Trophoblast cell (in vitro differentiated cells and primary cell): Measurements from ENCODE around the gene NBAS.

ENCODE experiments used
- DNase-seq, 2 donors: peaks; one replicate each; pipeline ENCODE4 v3.0.0-alpha.2; 2016
- H2AFZ ChIP-seq: 2 replicates; pipeline ENCODE4 v1.6.1; 2013; ENCODE audit warnings: low read length, moderate library complexity, mild to moderate bottlenecking; ENCODE audit not compliant: insufficient read depth, poor library complexity
- H2AK5ac ChIP-seq: 2 replicates; pipeline ENCODE4 v1.6.1; 2013; ENCODE audit warnings: mild to moderate bottlenecking, low read length
- H2BK120ac ChIP-seq: 2 replicates; pipeline ENCODE4 v1.6.1; 2013; ENCODE audit warnings: low read length, mild to moderate bottlenecking, moderate library complexity; ENCODE audit not compliant: insufficient read depth, poor library complexity
- H2BK12ac ChIP-seq: 2 replicates; pipeline ENCODE4 v1.6.1; 2013; ENCODE audit warnings: mild to moderate bottlenecking, low read length, moderate library complexity
- H2BK5ac ChIP-seq: 2 replicates; pipeline ENCODE4 v1.6.1; 2013; ENCODE audit warnings: low read length, low read depth, moderate library complexity, mild to moderate bottlenecking; ENCODE audit not compliant: poor library complexity
- H3K14ac ChIP-seq: 2 replicates; pipeline ENCODE4 v1.6.1; 2013; ENCODE audit warnings: mild to moderate bottlenecking, low read length
- H3K18ac ChIP-seq: 2 replicates; pipeline ENCODE4 v1.6.1; 2013; ENCODE audit warnings: mild to moderate bottlenecking, low read length
- H3K23ac ChIP-seq: 2 replicates; pipeline ENCODE4 v1.6.1; 2013; ENCODE audit warnings: low read length
- H3K27ac ChIP-seq: 2 replicates; pipeline ENCODE4 v1.5.1; 2013; ENCODE audit warnings: low read depth, mild to moderate bottlenecking, inconsistent platforms, low read length, moderate library complexity
- H3K27me3 ChIP-seq: 2 replicates; pipeline ENCODE4 v1.6.1; 2013; ENCODE audit warnings: inconsistent platforms, mild to moderate bottlenecking, low read length, moderate library complexity; ENCODE audit not compliant: insufficient read depth
- H3K36me3 ChIP-seq, 2 experiments: 1 replicate in 1 of 2; 2 replicates in 1 of 2; pipeline ENCODE4 v1.6.1; 2013; ENCODE audit warnings: low read length in 2 of 2, mild to moderate bottlenecking in 2 of 2, moderate library complexity in 1 of 2; ENCODE audit not compliant: insufficient read depth in 2 of 2, control insufficient read depth in 1 of 2
- H3K4ac ChIP-seq: 2 replicates; pipeline ENCODE4 v1.6.1; 2013; ENCODE audit warnings: low read depth, mild to moderate bottlenecking, low read length, moderate library complexity
- H3K4me1 ChIP-seq, 2 experiments: 1 replicate in 1 of 2; 2 replicates in 1 of 2; pipeline ENCODE4 v1.6.1; 2013; ENCODE audit warnings: low read length in 2 of 2, mild to moderate bottlenecking in 2 of 2, moderate library complexity in 1 of 2; ENCODE audit not compliant: insufficient read depth in 2 of 2, control insufficient read depth in 1 of 2
- H3K4me2 ChIP-seq: 2 replicates; pipeline ENCODE4 v1.6.1; 2013; ENCODE audit warnings: inconsistent platforms, mild to moderate bottlenecking, low read length, moderate library complexity
- H3K4me3 ChIP-seq: 2 replicates; pipeline ENCODE4 v1.5.1; 2013; ENCODE audit warnings: mild to moderate bottlenecking, low read depth, low read length, inconsistent platforms
- H3K79me1 ChIP-seq: one replicate; pipeline ENCODE4 v1.6.1; 2013; ENCODE audit warnings: low read length
- H3K79me2 ChIP-seq: 2 replicates; pipeline ENCODE4 v1.6.1; 2013; ENCODE audit warnings: low read length, mild to moderate bottlenecking; ENCODE audit not compliant: control insufficient read depth, insufficient read depth, poor library complexity
- H3K9ac ChIP-seq: 2 replicates; pipeline ENCODE4 v1.6.1; 2013; ENCODE audit warnings: mild to moderate bottlenecking, low read length
- H3K9me3 ChIP-seq: 2 replicates; pipeline ENCODE4 v1.6.1; 2013; ENCODE audit warnings: low read depth, mild to moderate bottlenecking, control low read depth, inconsistent platforms, low read length; ENCODE audit not compliant: insufficient read depth
- H4K12ac ChIP-seq: 2 replicates; pipeline ENCODE4 v1.6.1; 2013; ENCODE audit warnings: low read depth, mild to moderate bottlenecking, low read length, moderate library complexity
- H4K8ac ChIP-seq: 2 replicates; pipeline ENCODE4 v1.6.1; 2013; ENCODE audit warnings: low read depth, mild to moderate bottlenecking, low read length, moderate library complexity
- H4K91ac ChIP-seq: one replicate; pipeline ENCODE4 v1.6.1; 2013; ENCODE audit warnings: low read depth, mild to moderate bottlenecking, low read length, moderate library complexity
- WGBS: extraction: QIAGEN DNeasy Blood & Tissue Kit; methylation state at CpG from one replicate; pipeline ENCODE4 v1.1.7; 2013; ENCODE audit warnings: missing lambda C conversion rate; ENCODE audit not compliant: insufficient read length, insufficient coverage; ENCODE audit errors: extremely low coverage; 5-methylcytosine and 5-hydroxymethylcytosine counted together

Gene NBAS

GRCh38 chr2:15159206-15159605, 401.9 kb downstream of the NBAS start:
- peaks cover 8 to 11% of the 10 kb centered on the region in 2 experiments for H3K4me1 ChIP-seq
- WGBS: no CpG with 5 or more reads among the region's 5 CpGs
- peaks cover 2% of the 10 kb centered on the region for H3K79me1 ChIP-seq
- H3K4me2 ChIP-seq: no peak overlapping the region
- H3K9me3 ChIP-seq: no peaks in the 10 kb centered on the region
- no peaks in the 10 kb centered on the region for H3K36me3 ChIP-seq
- no peak overlapping the region for H2BK5ac ChIP-seq
- H3K27ac ChIP-seq: no peak overlapping the region
- H2BK120ac ChIP-seq: no peak overlapping the region
- H3K9ac ChIP-seq: no peak overlapping the region
- H3K18ac ChIP-seq: no peak overlapping the region
- no peak overlapping the region for H4K91ac ChIP-seq
- no peaks in the 10 kb centered on the region for H3K79me2 ChIP-seq
- no peak overlapping the region for H3K4ac ChIP-seq
- H2AK5ac ChIP-seq: no peak overlapping the region
- H2AFZ ChIP-seq: no peak overlapping the region
- H3K4me3 ChIP-seq: no peak overlapping the region
- DNase-seq: no peak
- no peaks in the 10 kb centered on the region for H3K27me3 ChIP-seq
- H2BK12ac ChIP-seq: no peak overlapping the region
- no peak overlapping the region for H3K23ac ChIP-seq
- H4K12ac ChIP-seq: no peak overlapping the region
- H3K14ac ChIP-seq: no peak overlapping the region
- no peak overlapping the region for H4K8ac ChIP-seq

DNA sequence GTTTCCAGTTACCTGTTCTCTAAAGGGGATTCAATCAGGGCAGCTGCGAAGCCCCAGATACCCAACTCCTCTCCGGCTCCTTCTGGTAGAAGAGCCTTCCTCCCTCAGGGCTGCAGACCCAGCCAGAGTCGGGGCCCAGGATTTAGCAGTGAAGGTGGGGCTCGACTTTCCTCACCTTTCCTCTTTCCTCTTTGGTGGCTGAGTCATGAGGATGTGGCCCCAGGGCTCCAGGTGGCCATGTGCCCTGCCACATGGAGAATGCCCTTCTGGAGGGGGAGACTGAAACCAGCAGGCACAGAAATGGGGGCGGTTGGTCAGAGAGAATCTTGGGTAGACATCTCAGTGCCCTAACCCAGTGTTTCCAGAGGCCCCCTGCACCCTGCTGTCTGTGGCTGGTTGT, 402.6 kb downstream of the NBAS start:
- Histone ChIP-seq H4K8ac (no peak overlapping the region), H4K12ac (no peak overlapping the region), H4K91ac (no peak overlapping the region), H3K4me2 (no peak overlapping the region), H2AK5ac (no peak overlapping the region), H2AFZ (no peak overlapping the region), H3K14ac (no peak overlapping the region), H3K23ac (no peak overlapping the region), H3K36me3 (no peaks in the 10 kb centered on the region), H3K18ac (no peak overlapping the region), H3K4me1 (peaks cover 8 to 11% of the 10 kb centered on the region in 2 experiments), H2BK120ac (no peak overlapping the region), H2BK5ac (no peak overlapping the region), H3K27ac (no peak overlapping the region), H3K27me3 (no peaks in the 10 kb centered on the region), H3K79me1 (peaks cover 2% of the 10 kb centered on the region), H3K9ac (no peak overlapping the region), H3K9me3 (no peaks in the 10 kb centered on the region), H3K4ac (no peak overlapping the region), H3K4me3 (no peak overlapping the region), H3K79me2 (no peaks in the 10 kb centered on the region), H2BK12ac (no peak overlapping the region)
- no CpG with 5 or more reads among the region's 5 CpGs for WGBS
- peak in 1 of 2 donors; percentile 24 for DNase-seq

DNA sequence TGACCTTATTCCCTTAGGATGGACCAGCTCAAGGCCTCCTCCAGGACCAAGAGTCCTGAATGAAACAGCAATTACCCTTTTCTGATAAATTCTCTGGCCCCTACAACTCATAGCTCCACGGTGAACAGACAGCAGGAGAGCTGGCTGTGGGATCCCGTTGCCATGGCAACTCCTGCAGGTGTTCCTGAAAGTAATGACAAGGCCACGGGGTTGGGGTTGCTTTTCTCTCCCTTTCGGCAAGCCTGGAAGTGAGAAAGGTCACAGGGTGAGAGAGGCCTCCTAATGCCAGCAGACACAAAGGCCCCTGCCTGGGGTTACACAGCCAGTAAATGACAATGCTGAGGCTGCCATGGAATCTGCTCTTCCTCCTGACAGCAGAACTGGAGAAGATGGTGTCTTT, 403.0 kb downstream of the NBAS start:
- H3K14ac ChIP-seq: no peak overlapping the region
- H2BK5ac ChIP-seq: no peak overlapping the region
- H3K27ac ChIP-seq: no peak overlapping the region
- H3K4me3 ChIP-seq: no peak overlapping the region
- no peak overlapping the region for H2BK120ac ChIP-seq
- no peaks in the 10 kb centered on the region for H3K36me3 ChIP-seq
- DNase-seq: no peak
- peaks cover 8 to 11% of the 10 kb centered on the region in 2 experiments for H3K4me1 ChIP-seq
- no peak overlapping the region for H4K91ac ChIP-seq
- H3K9ac ChIP-seq: no peak overlapping the region
- H2AFZ ChIP-seq: no peak overlapping the region
- H3K23ac ChIP-seq: no peak overlapping the region
- H2AK5ac ChIP-seq: no peak overlapping the region
- no peaks in the 10 kb centered on the region for H3K79me2 ChIP-seq
- no peak overlapping the region for H3K4ac ChIP-seq
- no CpG with 5 or more reads among the region's 4 CpGs for WGBS
- no peaks in the 10 kb centered on the region for H3K9me3 ChIP-seq
- no peak overlapping the region for H3K4me2 ChIP-seq
- no peak overlapping the region for H4K12ac ChIP-seq
- H3K27me3 ChIP-seq: no peaks in the 10 kb centered on the region
- no peak overlapping the region for H4K8ac ChIP-seq
- peaks cover 2% of the 10 kb centered on the region for H3K79me1 ChIP-seq
- no peak overlapping the region for H2BK12ac ChIP-seq
- no peak overlapping the region for H3K18ac ChIP-seq

DNA sequence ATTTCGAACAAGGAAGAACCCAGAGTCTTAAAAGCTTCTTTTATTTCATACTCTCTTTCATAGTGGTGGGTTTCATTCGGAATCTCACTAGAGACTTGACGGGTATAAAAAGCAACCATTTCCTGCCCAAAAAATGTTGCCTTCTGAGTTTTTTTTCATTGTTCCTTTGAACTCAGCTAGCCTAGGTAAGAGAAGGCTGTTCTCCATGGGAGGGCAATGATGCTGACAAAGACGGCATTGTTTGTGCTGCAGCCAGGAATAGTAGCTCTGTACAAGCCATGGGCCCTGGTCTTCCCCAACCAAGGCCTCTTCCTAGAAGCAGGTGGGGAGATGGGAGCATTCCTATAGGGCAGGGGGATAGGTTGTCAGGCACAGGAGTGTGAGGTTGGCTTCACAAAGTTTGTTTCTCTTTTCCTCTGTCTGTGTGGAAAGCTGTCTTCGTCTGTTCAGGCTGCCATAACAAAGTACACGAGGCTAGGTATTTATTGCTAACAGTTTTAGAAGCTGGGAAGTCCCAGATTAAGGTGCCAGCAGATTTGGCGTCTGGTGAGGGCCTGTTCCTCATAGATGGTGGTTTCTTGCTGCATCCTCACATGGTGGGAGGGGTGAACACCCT, 405.1 kb downstream of the NBAS start:
- H3K4me3 ChIP-seq: no peak overlapping the region
- no peak overlapping the region for H2AK5ac ChIP-seq
- no peak overlapping the region for H3K9ac ChIP-seq
- WGBS: no CpG with 5 or more reads among the region's 7 CpGs
- H2AFZ ChIP-seq: no peak overlapping the region
- no peak for DNase-seq
- H3K36me3 ChIP-seq: no peaks in the 10 kb centered on the region
- H3K14ac ChIP-seq: no peak overlapping the region
- H3K4me2 ChIP-seq: no peak overlapping the region
- H2BK120ac ChIP-seq: no peak overlapping the region
- no peak overlapping the region for H3K27ac ChIP-seq
- no peaks in the 10 kb centered on the region for H3K79me2 ChIP-seq
- no peaks in the 10 kb centered on the region for H3K9me3 ChIP-seq
- H4K91ac ChIP-seq: no peak overlapping the region
- H3K23ac ChIP-seq: no peak overlapping the region
- peaks cover 2 to 5% of the 10 kb centered on the region in 2 experiments for H3K4me1 ChIP-seq
- no peak overlapping the region for H4K8ac ChIP-seq
- H4K12ac ChIP-seq: no peak overlapping the region
- H2BK12ac ChIP-seq: no peak overlapping the region
- H3K79me1 ChIP-seq: peaks cover 2% of the 10 kb centered on the region
- H3K4ac ChIP-seq: no peak overlapping the region
- no peak overlapping the region for H3K18ac ChIP-seq
- H3K27me3 ChIP-seq: no peaks in the 10 kb centered on the region
- H2BK5ac ChIP-seq: no peak overlapping the region
